SK-N-SH treated with all-trans-retinoic acid at 6 μM for 48 hours (cell line): Measurements from ENCODE around the gene MTMR10.

Source experiments
- BACH2 ChIP-seq: fragments of 250-450 bp; sonication (Bioruptor Pico); IDR thresholded peaks from 2 replicates; pipeline ENCODE4 v1.9.0; 2021; ENCODE audit warnings: mild to moderate bottlenecking, borderline replicate concordance
- ESRRG ChIP-seq: fragments of 250-450 bp; sonication (Bioruptor Pico); IDR thresholded peaks from 2 replicates; pipeline ENCODE4 v1.6.1; 2021; ENCODE audit warnings: mild to moderate bottlenecking
- PPARA ChIP-seq: fragments of 250-450 bp; sonication (Bioruptor Pico); IDR thresholded peaks from 2 replicates; pipeline ENCODE4 v1.5.0; 2020; ENCODE audit warnings: mild to moderate bottlenecking, borderline replicate concordance
- TOX ChIP-seq: fragments of 250-450 bp; sonication (Bioruptor Pico); IDR thresholded peaks from 2 replicates; pipeline ENCODE4 v1.8.0; 2021; ENCODE audit warnings: mild to moderate bottlenecking, moderate library complexity, borderline replicate concordance
- ZFP3 ChIP-seq: fragments of 250-450 bp; sonication (Bioruptor Pico); IDR thresholded peaks from 2 replicates; pipeline ENCODE4 v1.5.0; 2020; ENCODE audit warnings: mild to moderate bottlenecking, moderate library complexity
- ZFP30 ChIP-seq: fragments of 450-650 bp; formaldehyde crosslinking; IDR thresholded peaks from 2 replicates; pipeline ENCODE4 v1.5.0; 2022; ENCODE audit warnings: mild to moderate bottlenecking, moderate library complexity
- ZNF565 ChIP-seq: fragments of 450-650 bp; formaldehyde crosslinking; conservative IDR thresholded peaks from 2 replicates; pipeline ENCODE4 v1.5.0; 2020; ENCODE audit warnings: low read depth, mild to moderate bottlenecking, moderate library complexity
- ZNF8 ChIP-seq: fragments of 450-650 bp; formaldehyde crosslinking; IDR thresholded peaks from 2 replicates; pipeline ENCODE4 v1.5.0; 2020; ENCODE audit warnings: mild to moderate bottlenecking, moderate library complexity
- TF ChIP-seq, protein P1 (sequence below): fragments of 250-450 bp; sonication (Bioruptor Pico); IDR thresholded peaks from 2 replicates; pipeline ENCODE4 v1.8.0; 2020; ENCODE audit warnings: mild to moderate bottlenecking, moderate library complexity, borderline replicate concordance
- TF ChIP-seq, protein P2 (sequence below): fragments of 250-450 bp; sonication (Bioruptor Pico); IDR thresholded peaks from 2 replicates; pipeline ENCODE4 v1.5.1; 2021; ENCODE audit warnings: mild to moderate bottlenecking, moderate library complexity
- TF ChIP-seq, protein P3 (sequence below): fragments of 250-450 bp; sonication (Bioruptor Pico); IDR thresholded peaks from 2 replicates; pipeline ENCODE4 v1.5.1; 2020; ENCODE audit warnings: low read depth, mild to moderate bottlenecking, moderate library complexity

DNA sequence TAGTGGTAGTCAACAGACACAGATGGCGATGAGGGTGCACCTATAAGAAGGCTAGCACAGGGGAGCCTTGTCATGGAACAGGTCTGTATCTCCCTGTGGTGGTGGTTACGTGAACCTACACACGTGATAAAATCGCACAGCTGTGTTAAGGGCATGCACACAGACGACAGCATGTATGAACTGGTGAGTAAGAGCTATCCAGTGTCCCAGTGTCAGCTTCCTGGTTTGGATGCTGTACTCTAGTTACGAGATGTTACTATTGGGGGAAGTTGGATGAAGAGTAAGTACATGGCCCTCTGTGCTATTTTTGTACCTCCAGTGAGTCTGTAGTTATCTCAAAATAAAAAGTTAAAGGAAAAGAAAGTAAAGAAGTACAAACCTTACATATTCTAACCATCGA lies 38.2 kb downstream of the MTMR10 start:
- no peak for TF ChIP-seq ESRRG (CRISPR knock-in tag)
- no peak for TF ChIP-seq TOX (CRISPR knock-in tag)
- TF ChIP-seq PPARA, result no peak
- no peak for TF ChIP-seq ZNF565 (CRISPR knock-in tag)
- TF ChIP-seq, protein P1, sequence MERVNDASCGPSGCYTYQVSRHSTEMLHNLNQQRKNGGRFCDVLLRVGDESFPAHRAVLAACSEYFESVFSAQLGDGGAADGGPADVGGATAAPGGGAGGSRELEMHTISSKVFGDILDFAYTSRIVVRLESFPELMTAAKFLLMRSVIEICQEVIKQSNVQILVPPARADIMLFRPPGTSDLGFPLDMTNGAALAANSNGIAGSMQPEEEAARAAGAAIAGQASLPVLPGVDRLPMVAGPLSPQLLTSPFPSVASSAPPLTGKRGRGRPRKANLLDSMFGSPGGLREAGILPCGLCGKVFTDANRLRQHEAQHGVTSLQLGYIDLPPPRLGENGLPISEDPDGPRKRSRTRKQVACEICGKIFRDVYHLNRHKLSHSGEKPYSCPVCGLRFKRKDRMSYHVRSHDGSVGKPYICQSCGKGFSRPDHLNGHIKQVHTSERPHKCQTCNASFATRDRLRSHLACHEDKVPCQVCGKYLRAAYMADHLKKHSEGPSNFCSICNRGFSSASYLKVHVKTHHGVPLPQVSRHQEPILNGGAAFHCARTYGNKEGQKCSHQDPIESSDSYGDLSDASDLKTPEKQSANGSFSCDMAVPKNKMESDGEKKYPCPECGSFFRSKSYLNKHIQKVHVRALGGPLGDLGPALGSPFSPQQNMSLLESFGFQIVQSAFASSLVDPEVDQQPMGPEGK, result no peak
- TF ChIP-seq BACH2, result no peak
- TF ChIP-seq, protein P2, sequence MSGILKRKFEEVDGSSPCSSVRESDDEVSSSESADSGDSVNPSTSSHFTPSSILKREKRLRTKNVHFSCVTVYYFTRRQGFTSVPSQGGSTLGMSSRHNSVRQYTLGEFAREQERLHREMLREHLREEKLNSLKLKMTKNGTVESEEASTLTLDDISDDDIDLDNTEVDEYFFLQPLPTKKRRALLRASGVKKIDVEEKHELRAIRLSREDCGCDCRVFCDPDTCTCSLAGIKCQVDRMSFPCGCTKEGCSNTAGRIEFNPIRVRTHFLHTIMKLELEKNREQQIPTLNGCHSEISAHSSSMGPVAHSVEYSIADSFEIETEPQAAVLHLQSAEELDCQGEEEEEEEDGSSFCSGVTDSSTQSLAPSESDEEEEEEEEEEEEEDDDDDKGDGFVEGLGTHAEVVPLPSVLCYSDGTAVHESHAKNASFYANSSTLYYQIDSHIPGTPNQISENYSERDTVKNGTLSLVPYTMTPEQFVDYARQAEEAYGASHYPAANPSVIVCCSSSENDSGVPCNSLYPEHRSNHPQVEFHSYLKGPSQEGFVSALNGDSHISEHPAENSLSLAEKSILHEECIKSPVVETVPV (CRISPR knock-in tag), result no peak
- no peak for TF ChIP-seq ZNF8 (CRISPR knock-in tag)
- TF ChIP-seq ZFP3 (CRISPR knock-in tag), result no peak
- TF ChIP-seq, protein P3, sequence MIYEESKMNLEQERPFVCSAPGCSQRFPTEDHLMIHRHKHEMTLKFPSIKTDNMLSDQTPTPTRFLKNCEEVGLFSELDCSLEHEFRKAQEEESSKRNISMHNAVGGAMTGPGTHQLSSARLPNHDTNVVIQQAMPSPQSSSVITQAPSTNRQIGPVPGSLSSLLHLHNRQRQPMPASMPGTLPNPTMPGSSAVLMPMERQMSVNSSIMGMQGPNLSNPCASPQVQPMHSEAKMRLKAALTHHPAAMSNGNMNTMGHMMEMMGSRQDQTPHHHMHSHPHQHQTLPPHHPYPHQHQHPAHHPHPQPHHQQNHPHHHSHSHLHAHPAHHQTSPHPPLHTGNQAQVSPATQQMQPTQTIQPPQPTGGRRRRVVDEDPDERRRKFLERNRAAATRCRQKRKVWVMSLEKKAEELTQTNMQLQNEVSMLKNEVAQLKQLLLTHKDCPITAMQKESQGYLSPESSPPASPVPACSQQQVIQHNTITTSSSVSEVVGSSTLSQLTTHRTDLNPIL, result no peak
- TF ChIP-seq ZFP30 (CRISPR knock-in tag), result no peak
